ENCODE measurements around the gene ADORA3.
A peak's percentile ranks its signal among the peaks of the same experiment; 100 is the strongest.
"Not testable (repeated sequence)": the region's sequence is repeated elsewhere in the genome, so short reads cannot be mapped to it uniquely, and the experiment has no call there.

The ADORA3 gene

GRCh38 chr1:111503585-111504060 is at the start of gene ADORA3, which contains the start of gene TMIGD3:
TSS of gene ADORA3 (minus strand) at chr1:111503633. CDS start at chr1:111503354, 279 bp downstream.
TSS of gene TMIGD3 (minus strand) at chr1:111503633. CDS start at chr1:111503354, 279 bp downstream.
- DNase-seq, result peak; percentile 67 to 79 (median 70)

DNA sequence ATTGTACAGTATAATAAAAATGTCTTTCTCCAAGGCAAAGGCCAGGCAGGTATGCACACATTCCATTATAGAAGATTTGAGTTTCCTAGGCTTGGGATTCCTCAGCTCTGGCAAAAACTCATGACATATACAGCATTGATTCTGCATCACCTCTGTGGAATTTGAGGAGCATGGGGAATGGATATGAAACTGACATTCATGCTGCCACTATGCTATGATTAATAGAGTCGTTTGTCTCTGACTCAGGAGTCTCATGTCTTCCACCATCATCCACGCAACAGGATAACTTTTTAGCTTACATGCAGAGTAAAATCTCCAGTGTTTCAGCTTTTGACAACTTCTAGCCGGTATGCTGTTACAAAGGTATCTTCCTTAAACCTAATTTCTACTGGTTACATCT is 49.8 kb upstream of the ADORA3 start:
- peak in 1 of 3 donors; percentile 5 for DNase-seq

DNA sequence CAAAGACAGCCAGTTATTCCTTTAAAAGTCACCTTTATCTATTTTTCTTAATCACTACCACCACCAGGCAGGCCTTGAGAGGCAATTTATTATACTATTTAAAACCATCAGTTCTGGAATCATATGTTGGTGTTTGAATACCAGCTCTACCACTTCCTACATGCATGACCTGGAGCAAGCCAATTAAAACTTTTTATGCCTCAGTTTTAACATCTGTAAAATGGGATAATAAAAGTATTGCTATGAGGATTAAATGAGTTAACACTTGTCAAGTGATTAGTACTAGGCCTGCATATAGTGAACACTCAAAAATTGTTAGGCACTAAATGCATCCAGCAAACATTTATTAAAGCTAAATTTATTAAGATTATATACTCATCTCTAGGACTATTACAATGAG is 49.2 kb upstream of the ADORA3 start:
- no peak for DNase-seq

GRCh38 chr1:111551623-111552411 is 48.4 kb upstream of the ADORA3 start:
- DNase-seq, result no peak

DNA sequence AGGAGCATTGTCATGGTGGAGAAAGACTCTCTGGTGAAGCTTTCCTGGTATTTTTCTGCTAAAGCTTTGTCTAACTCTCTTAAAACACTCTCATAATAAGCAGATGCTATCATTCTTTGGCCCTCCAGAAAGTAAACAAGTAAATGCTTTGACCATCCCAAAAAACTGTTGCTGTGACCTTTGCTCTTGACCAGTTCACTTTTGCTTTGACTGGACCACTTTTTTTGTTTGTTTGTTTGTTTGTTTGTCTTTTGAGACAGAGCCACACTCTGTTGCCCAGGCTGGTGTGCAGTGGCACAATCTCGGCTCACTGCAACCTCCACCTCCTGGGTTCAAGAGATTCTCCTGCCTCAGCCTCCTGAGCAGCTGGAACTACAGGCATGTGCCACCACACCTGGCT is 44.4 kb upstream of the ADORA3 start:
- not testable (repeated sequence) for DNase-seq

- no peak for DNase-seq
These were observed 38.8 kb upstream of the ADORA3 start for GRCh38 chr1:111542187-111542586.

- no peak for DNase-seq
These were observed 38.3 kb upstream of the ADORA3 start for GRCh38 chr1:111541721-111542120.

DNA sequence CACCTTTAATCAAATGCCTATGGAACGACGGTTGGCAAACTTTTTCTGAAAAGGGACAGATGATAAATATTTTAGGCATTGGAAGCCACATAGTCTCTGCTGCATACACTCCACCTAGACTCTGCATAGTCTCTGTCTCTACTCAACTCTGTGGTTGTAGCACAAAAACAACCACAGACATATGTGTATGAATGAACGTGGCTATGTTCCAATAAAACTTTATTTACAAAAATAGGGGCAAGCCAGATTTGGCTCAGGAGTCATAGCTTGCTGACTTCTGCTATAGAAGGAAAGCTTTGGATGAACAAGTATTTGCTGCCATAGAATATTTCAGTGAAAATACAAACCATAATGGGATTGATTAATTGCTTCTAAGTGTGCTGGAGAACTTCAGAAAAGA is 37.5 kb upstream of the ADORA3 start:
- DNase-seq, result no peak

DNA sequence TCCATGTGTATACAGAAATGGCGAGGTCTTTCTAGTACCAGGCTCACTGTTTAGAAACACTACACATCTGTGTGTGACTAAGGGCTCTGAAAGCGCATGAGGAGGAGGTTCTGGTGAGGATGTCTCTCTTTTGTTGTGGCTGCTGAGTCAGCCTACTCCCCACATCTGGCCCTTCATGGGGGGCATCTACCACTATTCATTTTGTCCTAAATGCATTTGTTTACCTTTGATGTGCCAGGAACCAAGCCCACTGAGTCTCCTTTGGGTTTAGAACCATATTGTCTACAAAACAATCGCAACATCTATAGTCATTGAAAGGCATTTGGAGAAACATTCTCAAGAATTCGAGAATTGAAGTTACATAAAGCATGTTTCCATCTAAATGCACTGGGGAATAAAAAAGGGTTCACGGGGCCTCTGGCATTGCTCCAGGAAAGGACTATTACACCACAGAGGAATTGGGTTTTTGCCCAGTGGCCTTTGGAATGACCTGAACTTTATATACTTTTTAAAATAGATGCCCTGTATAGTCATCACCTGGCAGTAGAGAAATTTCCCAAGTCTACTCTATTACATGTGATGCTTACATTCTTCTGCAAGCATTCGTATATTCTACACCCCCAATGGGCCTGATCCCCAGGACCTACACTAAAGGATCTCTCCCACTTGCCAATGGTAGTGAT is 35.1 kb upstream of the ADORA3 start:
- DNase-seq, result no peak

DNA sequence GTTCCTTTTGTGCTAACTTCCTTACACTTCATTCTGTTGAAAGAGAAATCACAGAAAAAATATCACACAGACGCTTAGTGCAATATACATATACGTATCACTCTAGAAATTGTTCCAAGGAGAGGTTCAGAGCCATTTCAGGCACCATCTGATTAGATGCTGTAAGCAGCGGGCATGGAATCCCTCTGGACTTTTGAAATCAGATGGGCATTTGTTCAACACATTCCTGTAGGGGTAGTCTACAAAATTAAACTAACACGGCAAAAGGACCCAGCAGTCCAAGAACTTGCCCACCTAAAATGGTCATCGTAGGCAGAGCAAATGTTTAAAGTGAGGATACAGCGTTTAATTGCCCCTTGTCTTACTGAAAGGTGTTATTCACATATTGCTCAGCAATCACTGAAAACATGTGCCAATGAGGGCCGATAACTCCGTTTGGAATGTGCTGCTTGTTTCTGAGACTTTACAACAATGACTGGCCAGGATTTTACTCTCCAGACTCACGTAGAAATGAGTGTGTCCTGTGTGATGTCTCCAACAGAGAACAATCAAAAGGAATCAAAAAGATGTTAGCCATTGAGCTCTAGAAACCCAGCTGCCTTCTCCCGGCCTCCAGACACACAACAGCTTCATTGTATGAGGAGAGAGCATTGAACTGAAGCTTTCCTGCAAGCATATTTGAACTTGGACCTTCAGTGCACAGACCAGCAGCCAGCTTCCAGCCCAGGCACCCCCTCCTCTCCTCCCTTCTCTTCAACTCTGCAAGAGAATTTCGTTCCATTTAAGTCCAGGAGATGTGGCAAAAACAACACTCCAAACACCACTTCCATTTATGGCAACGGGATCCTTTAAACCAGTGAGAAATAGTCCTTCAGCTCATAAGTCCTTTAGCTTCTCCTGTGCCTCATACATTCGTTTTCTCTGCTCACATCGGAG is 32.1 kb upstream of the ADORA3 start:
- DNase-seq, result no peak

- no peak for DNase-seq
These were observed 16.6 kb upstream of the ADORA3 start for GRCh38 chr1:111520053-111520452.

DNA sequence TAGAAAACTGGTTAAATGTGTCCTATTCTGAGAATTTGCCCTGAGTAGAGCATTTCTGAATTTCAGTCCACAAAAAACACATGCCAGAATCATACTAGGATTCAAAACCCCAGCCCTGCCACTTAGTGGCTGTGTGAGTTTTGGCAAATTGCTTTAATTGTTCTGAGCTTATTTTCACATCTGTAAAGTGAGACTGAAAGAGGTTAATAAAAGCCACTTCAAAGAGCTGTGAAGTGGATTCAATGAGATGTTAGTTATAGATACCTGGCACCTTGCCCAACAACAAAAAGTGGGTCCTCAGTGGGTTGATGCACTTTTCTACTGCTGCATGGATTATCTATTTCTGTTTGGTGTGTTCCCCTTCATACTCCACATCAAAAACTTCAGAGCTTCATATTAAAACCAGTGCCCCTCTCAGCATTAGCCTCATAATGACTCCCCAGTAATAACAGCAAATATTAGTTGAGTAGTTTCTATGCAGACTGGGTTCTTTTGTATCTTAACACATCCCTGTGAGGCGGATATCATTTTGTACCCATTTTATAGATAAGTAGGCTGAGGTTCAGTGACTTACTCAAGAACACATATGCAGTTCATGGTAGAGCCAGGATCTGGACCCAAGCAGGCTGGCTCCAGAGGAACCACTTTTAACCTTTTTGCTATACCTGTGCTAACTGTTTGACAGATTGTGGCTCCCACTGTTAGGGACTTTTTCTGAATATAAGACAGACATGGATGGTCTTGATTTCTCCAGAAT is 14.2 kb upstream of the ADORA3 start:
- no peak for DNase-seq

DNA sequence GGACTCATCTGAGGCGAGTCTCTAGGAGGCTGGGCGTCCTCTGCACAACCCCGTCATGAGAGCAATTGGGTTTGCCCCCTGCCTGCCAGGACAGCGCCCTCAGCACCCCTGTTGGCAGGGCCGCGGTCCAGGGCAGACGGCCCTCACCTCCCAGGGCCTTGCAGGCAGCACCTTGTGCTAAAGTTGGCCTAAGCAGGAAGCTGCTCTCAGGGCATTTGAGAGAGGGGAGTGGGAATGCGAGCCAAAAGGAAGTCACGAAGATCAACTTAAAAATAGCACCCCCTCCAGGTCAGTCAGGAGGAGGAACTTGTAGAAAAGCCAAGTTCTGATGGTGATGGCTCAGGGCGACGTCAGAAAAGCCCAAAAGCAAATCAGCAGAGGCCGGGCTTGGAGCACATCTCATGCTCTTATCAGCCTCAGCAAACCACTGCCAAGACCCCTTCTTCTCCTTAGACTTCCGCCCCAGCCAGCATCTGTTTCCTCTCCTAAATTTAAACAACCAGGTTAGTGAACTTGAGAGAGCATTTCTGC is 12.6 kb upstream of the ADORA3 start:
- peak; percentile 48 to 56 (median 55) for DNase-seq

GRCh38 chr1:111515291-111516004 is 12.0 kb upstream of the ADORA3 start:
- DNase-seq, result peak; percentile 71 to 84 (median 74)

DNA sequence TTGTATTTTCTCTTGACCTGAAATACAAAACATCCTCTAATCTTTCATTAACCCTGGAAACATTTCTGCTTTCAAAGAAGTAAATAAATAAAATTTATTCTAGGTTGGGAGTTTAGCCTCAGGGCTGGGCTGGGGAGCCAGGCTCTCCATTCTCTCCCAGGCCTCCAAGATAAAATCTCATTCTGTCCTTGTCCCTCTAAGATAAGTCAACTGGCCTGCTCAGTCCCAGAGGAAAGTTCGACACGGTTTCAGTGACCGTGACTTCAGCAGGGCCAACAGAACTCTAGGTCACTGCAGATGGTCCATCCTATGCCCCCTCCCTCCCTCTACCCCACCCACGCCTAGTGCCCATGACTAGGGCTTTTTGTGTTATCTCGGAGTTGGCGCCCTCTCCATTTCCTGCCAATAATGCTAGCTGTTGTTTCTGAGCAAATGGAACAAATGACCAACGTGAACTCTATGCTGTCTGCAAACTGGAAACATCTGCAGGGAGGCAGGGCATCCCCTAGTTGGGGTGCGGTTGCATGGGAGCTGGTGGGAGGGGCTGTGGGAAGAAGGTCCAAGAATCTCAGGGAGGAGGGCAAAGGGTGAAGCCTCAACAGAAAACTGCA is 10.1 kb upstream of the ADORA3 start:
- no peak for DNase-seq

- DNase-seq, result no peak
These were observed 9.5 kb upstream of the ADORA3 start for GRCh38 chr1:111512931-111513330.

- no peak for DNase-seq
These were observed 8.9 kb upstream of the ADORA3 start for GRCh38 chr1:111512132-111512889.

DNA sequence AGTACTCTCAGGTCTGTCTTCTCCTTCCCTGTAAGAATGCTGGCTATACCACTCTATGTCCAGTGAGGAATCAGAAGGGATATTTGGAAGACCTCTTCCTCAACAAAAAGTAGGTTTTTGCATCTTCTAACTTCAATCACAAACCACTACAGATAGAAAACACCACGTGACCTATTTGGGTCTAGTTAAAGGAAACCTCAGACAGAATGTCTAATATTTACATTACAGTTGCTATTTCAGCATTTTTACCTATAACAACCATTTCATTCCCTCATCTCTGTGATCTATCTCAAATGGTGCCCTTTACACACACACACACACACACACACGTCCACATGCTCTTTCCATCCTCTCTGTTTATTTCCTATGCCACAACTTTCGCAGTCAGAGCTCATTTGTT is 7.9 kb upstream of the ADORA3 start:
- DNase-seq, result no peak

DNA sequence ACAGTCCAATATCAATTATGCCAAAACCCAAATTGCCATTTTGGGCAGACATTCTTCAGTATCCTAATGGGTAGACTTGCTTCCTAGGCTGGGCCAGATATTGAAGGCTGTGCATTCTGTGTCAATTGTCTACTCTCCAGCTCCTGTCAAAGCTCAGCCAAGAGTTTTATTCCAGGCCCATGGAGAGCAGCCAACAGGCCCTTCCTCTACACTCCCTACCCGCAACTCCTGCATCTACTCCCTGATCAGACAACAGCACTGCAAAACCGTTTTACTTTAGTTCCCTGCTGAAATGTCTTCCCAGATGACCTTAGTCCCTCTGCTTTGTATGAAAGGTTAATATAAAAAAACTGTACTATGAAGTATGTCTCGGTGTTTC is 6.6 kb upstream of the ADORA3 start:
- DNase-seq, result no peak
